ENCODE data around the gene SBF2. TPM values are rescaled to one million over a fixed set of nuclear protein-coding genes. Genes with fewer than 3 reads are reported as not detected.

SBF2 gene
- total and polyA plus RNA-seq, 2 donors (not counting 3 experiments of a cell fraction or from before 2014, with no cell fraction given) = 15.4 to 42.4 TPM

- CTCF ChIA-PET = interaction anchor here (1.2 to 1.4 kb wide), 2 partner anchors 10 to 13 kb away, joined by 3 read pairs; no protein-coding TSS in a partner anchor
Observed at GRCh38 chr11:9815486-9816136, 478.4 kb downstream of the SBF2 start.

More at GRCh38 chr11:9815486-9816136, 478.4 kb downstream of the SBF2 start:
- H3K27ac ChIP-seq (ENCODE audit: insufficient read depth, low read depth, low read length) = no peak overlapping the region
- no peaks in the 10 kb centered on the region for H3K79me2 ChIP-seq (ENCODE audit: control insufficient read depth, insufficient read depth, low read length)
- no peaks in the 10 kb centered on the region for H3K4me1 ChIP-seq (ENCODE audit: control insufficient read depth, extremely low read depth, insufficient read depth, low read length)
- intact Hi-C loops (cut with micrococcal nuclease) (no loop called here), dilution Hi-C loops (cut with MboI; ENCODE audit: extremely low pct_ligation_motif_present, low sequenced_read_pairs) (no loop called here)
- no peak for FAIRE-seq
- no peak overlapping the region for H2AFZ ChIP-seq (ENCODE audit: low read depth, low read length)
- no TSS peak for BruUV-seq (replicated peaks)
- no peak for DNase-seq (ENCODE audit: low read depth, low spot score)
- no peaks in the 10 kb centered on the region for H3K9me3 ChIP-seq (replicated peaks; ENCODE audit: control insufficient read depth, insufficient read depth, low read length)
- H4K20me1 ChIP-seq (replicated peaks; ENCODE audit: control insufficient read depth, extremely low read depth, insufficient read depth, low read length) = no peaks in the 10 kb centered on the region
- POLR2A ChIA-PET = no interaction called here
- no peak overlapping the region for H3K4me3 ChIP-seq (replicated peaks in 1 of 3; ENCODE audit: insufficient read depth in 1 of 3, low read depth in 1 of 3, low read length in 3 of 3)
- H3K9me1 ChIP-seq (replicated peaks; ENCODE audit: control insufficient read depth, extremely low read depth, insufficient read depth, low read length) = no peaks in the 10 kb centered on the region
- no peaks in the 10 kb centered on the region for H3K27me3 ChIP-seq (ENCODE audit: control insufficient read depth in 2 of 2, insufficient read depth in 2 of 2, low read length in 2 of 2)
- no peak overlapping the region for H3K9ac ChIP-seq (replicated peaks; ENCODE audit: extremely low read depth, insufficient read depth, low read length)
- H3K36me3 ChIP-seq (ENCODE audit: control insufficient read depth in 2 of 2, extremely low read depth in 1 of 2, insufficient read depth in 2 of 2, low read length in 2 of 2) = no peaks in the 10 kb centered on the region
- TF ChIP-seq MAX (IDR thresholded peaks at IDR 0.05; ENCODE audit: insufficient read depth, insufficient read length) = no peak
- TF ChIP-seq FOS (IDR thresholded peaks at IDR 0.05; ENCODE audit: borderline replicate concordance, insufficient read depth, low read length) = no peak
- no peak for TF ChIP-seq GATA2 (IDR thresholded peaks at IDR 0.05; ENCODE audit: insufficient read depth, insufficient read length, low read depth, low read length)
- no peak for TF ChIP-seq POLR2A (IDR thresholded peaks at IDR 0.05; ENCODE audit: low read depth, low read length)
- TF ChIP-seq JUN (IDR thresholded peaks at IDR 0.05; ENCODE audit: borderline replicate concordance, insufficient read depth, insufficient read length, low read depth) = no peak
- TF ChIP-seq MYC (IDR thresholded peaks at IDR 0.05; ENCODE audit: low read depth, low read length) = no peak
- TF ChIP-seq POLR2AphosphoS5 (IDR thresholded peaks at IDR 0.05; ENCODE audit: insufficient read depth, low read depth, low read length) = no peak
- no peak for TF ChIP-seq EZH2 (IDR thresholded peaks at IDR 0.05; ENCODE audit: borderline replicate concordance, low read depth, low read length, severe bottlenecking)
- no peak for TF ChIP-seq CTCF (IDR thresholded peaks at IDR 0.05; ENCODE audit: extremely low read depth in 1 of 2, insufficient read depth in 1 of 2, low read depth in 1 of 2, low read length in 2 of 2)
- H3K4me2 ChIP-seq (ENCODE audit: insufficient read depth, low read length) = no peak overlapping the region
